OCI-LY7 (cell line): ENCODE data around the gene AK2. TPM values are rescaled to one million over a fixed set of nuclear protein-coding genes. Genes with fewer than 3 reads are reported as not detected.

Source experiments
- BruUV-seq: library from RNA; stranded (reverse); fragments of 400-500 nt; replicated peaks from 2 replicates; lab custom pipeline; 2021; lab: Mats Ljungman, UMichigan
- CTCF ChIA-PET: fragments of 300-600 bp; sonication (Branson Sonifier 250); formaldehyde crosslinking; loops from one replicate; lab custom pipeline; 2022; ENCODE audit warnings: antibody characterized with exemption; ENCODE audit not compliant: unreplicated experiment; lab: Charles Lee
- POLR2A ChIA-PET: fragments of 300-600 bp; sonication (Branson Sonifier 250); formaldehyde crosslinking; loops from one replicate; lab custom pipeline; 2022; ENCODE audit warnings: antibody characterized with exemption; lab: Charles Lee
- DNase-seq: peaks from one replicate; pipeline ENCODE4 v3.0.0-alpha.2; 2015; ENCODE audit warnings: low spot score
- H2AFZ ChIP-seq: fragments of 200-600 bp; sonication (generic), shearing (Covaris generic); 2 replicates; pipeline ENCODE4 v1.6.1; 2014; ENCODE audit warnings: mild to moderate bottlenecking, antibody characterized with exemption, low read length, moderate library complexity
- H3K27ac ChIP-seq: fragments of 200-600 bp; sonication (generic); 2 replicates; pipeline ENCODE4 v1.5.1; 2014; ENCODE audit warnings: mixed run types, low read depth, mild to moderate bottlenecking, moderate library complexity, low read length, inconsistent platforms; ENCODE audit not compliant: poor library complexity, severe bottlenecking
- H3K36me3 ChIP-seq: fragments of 200-600 bp; sonication (generic); 2 replicates; pipeline ENCODE4 v1.6.1; 2014; ENCODE audit warnings: mild to moderate bottlenecking, antibody characterized with exemption, low read length, moderate library complexity, mixed read lengths; ENCODE audit not compliant: insufficient read depth
- H3K4me1 ChIP-seq: fragments of 200-600 bp; sonication (generic); 2 replicates; pipeline ENCODE4 v1.5.1; 2014; ENCODE audit warnings: mild to moderate bottlenecking, low read length; ENCODE audit not compliant: insufficient read depth, poor library complexity, severe bottlenecking
- H3K4me2 ChIP-seq: fragments of 200-600 bp; sonication (generic); 2 replicates; pipeline ENCODE4 v1.6.1; 2014; ENCODE audit warnings: mild to moderate bottlenecking, low read length
- H3K4me3 ChIP-seq: fragments of 200-600 bp; sonication (generic); 2 replicates; pipeline ENCODE4 v1.5.1; 2014; ENCODE audit warnings: mild to moderate bottlenecking, low read depth, low read length; ENCODE audit not compliant: poor library complexity, severe bottlenecking
- H3K79me2 ChIP-seq: fragments of 200-600 bp; sonication (generic); 2 replicates; pipeline ENCODE4 v1.6.1; 2016; ENCODE audit warnings: low read depth, mild to moderate bottlenecking, low read length, moderate library complexity, mixed read lengths; ENCODE audit not compliant: insufficient read depth
- H3K9me2 ChIP-seq: fragments of 200-600 bp; sonication (generic); 2 replicates; pipeline ENCODE4 v1.6.1; 2016; ENCODE audit warnings: mild to moderate bottlenecking, low read length, mixed read lengths; ENCODE audit not compliant: insufficient read depth
- H3K9me3 ChIP-seq: fragments of 200-600 bp; sonication (generic); 2 replicates; pipeline ENCODE4 v1.6.1; 2014; ENCODE audit warnings: mild to moderate bottlenecking, mixed run types, low read length, mixed read lengths
- H4K20me1 ChIP-seq: fragments of 200-600 bp; sonication (generic); 2 replicates; pipeline ENCODE4 v1.6.1; 2014; ENCODE audit warnings: mild to moderate bottlenecking, antibody characterized with exemption, low read length, moderate library complexity, mixed read lengths; ENCODE audit not compliant: insufficient read depth
- CTCF ChIP-seq: fragments of 200-600 bp; sonication (generic); conservative IDR thresholded peaks from 2 replicates; pipeline ENCODE4 v1.5.1; 2014; ENCODE audit warnings: mild to moderate bottlenecking, antibody characterized with exemption, low read length, moderate library complexity, mixed read lengths
- EZH2phosphoT487 ChIP-seq: fragments of 200-600 bp; sonication (generic); IDR thresholded peaks from 2 replicates; pipeline ENCODE4 v1.6.1; 2018; ENCODE audit warnings: low read depth, borderline replicate concordance, mild to moderate bottlenecking, mixed run types, antibody characterized with exemption, low read length, moderate library complexity, mixed read lengths
- intact Hi-C: fragments of 100-400 bp; cut with micrococcal nuclease; formaldehyde crosslinking; loops from one replicate; pipeline ENCODE4 v1.10.0; 2022; ENCODE audit not compliant: unreplicated experiment
- total RNA-seq, 2 experiments: library from RNA; depleted of rRNA in 1 of 2; stranded (reverse); fragments of >200 nt in 1 of 2; shearing (Covaris generic) in 1 of 2; gene quantifications; 2 replicates each; pipeline ENCODE4 v1.2.3, GENCODE V29; 2014 to 2022

The AK2 gene
- total RNA-seq, 2 experiments from 2014 or later: 185 to 298 TPM

- Histone ChIP-seq H2AFZ (no peak overlapping the region), H3K9me3 (no peaks in the 10 kb centered on the region), H3K9me2 (no peaks in the 10 kb centered on the region), H3K4me3 (no peak overlapping the region), H3K36me3 (no peaks in the 10 kb centered on the region), H3K79me2 (peaks cover 22% of the 10 kb centered on the region), H3K4me1 (peaks cover 6% of the 10 kb centered on the region), H3K4me2 (no peak overlapping the region), H4K20me1 (peaks cover 9% of the 10 kb centered on the region; the same call in 1 of the 2 replicates), H3K27ac (no peak overlapping the region)
- TF ChIP-seq EZH2phosphoT487: no peak
- no peak for TF ChIP-seq CTCF
- CTCF ChIA-PET: no interaction called here
- DNase-seq: no peak
- POLR2A ChIA-PET: interaction anchor here (1.4 kb wide), 1 partner anchor 14 kb away, joined by 4 read pairs; no protein-coding TSS in a partner anchor
- intact Hi-C loops: no loop called here
- no TSS peak for BruUV-seq
These were observed 69.8 kb downstream of the AK2 start for GRCh38 chr1:32966900-32967299.

- CTCF ChIA-PET: no interaction called here
- Histone ChIP-seq H3K36me3 (no peaks in the 10 kb centered on the region), H3K79me2 (peaks cover 38% of the 10 kb centered on the region), H3K4me2 (peak overlapping the region; percentile 65), H4K20me1 (peaks cover 9% of the 10 kb centered on the region; the same call in 1 of the 2 replicates), H3K27ac (peak overlapping the region; percentile 67), H3K4me3 (peak overlapping the region; percentile 75), H3K9me2 (no peaks in the 10 kb centered on the region), H2AFZ (peak overlapping the region; percentile 84), H3K9me3 (no peaks in the 10 kb centered on the region), H3K4me1 (peaks cover 14% of the 10 kb centered on the region)
- TF ChIP-seq CTCF: no peak
- no peak for TF ChIP-seq EZH2phosphoT487
- BruUV-seq: TSS peak; percentile 92
- POLR2A ChIA-PET: interaction anchor here (0.6 to 2.2 kb wide), 12 partner anchors 9 to 903 kb away, joined by 3 to 17 read pairs (median 4); no protein-coding TSS in a partner anchor
- intact Hi-C loops: no loop called here
- no peak for DNase-seq
These were observed 71.4 kb downstream of the AK2 start for GRCh38 chr1:32965251-32965747.

GRCh38 chr1:32964461-32965250 lies 72.0 kb downstream of the AK2 start, which contains the start of gene RNF19B:
Gene RNF19B (minus strand): TSS chr1:32964809. CDS start chr1:32964685, 124 bp downstream.
- intact Hi-C loops: loop anchor here (1.0 to 5.0 kb wide), 2 partner anchors 73 to 147 kb away; partner anchors contain the start of genes S100PBP and YARS1
- POLR2A ChIA-PET: interaction anchor here (0.6 to 2.2 kb wide), 14 partner anchors 9 to 902 kb away, joined by 3 to 17 read pairs (median 4); no protein-coding TSS in a partner anchor
- Histone ChIP-seq H3K4me3 (peak within 1 kb of the TSS; percentile 96), H3K4me2 (peak within 1 kb of the TSS; percentile 83), H3K4me1 (peaks cover 21% of the 10 kb centered on the region), H3K9me2 (no peaks in the 10 kb centered on the region), H3K9me3 (no peaks in the 10 kb centered on the region), H3K79me2 (peaks cover 44% of the 10 kb centered on the region), H3K27ac (peak within 1 kb of the TSS; percentile 67), H4K20me1 (peaks cover 9% of the 10 kb centered on the region; the same call in 1 of the 2 replicates), H2AFZ (peak within 1 kb of the TSS; percentile 84), H3K36me3 (no peaks in the 10 kb centered on the region)
- DNase-seq: peak; percentile 97
- BruUV-seq: no TSS peak
- CTCF ChIA-PET: no interaction called here
- no peak for TF ChIP-seq CTCF
- TF ChIP-seq EZH2phosphoT487: no peak
